ENCODE results near the gene DSCAM. TPM values are rescaled to one million over a fixed set of nuclear protein-coding genes. Genes with fewer than 3 reads are reported as not detected.

Gene DSCAM
- polyA plus RNA-seq, 4 donors, result under 0.01 to 0.22 (median 0.13) TPM; not detected in 1

- Histone ChIP-seq H3K9me3 (ENCODE audit: control insufficient read depth in 2 of 2, insufficient read depth in 1 of 2, low read depth in 1 of 2, low read length in 1 of 2) (no peaks in the 10 kb centered on the region), H3K27me3 (ENCODE audit: control insufficient read depth in 3 of 3, insufficient read depth in 3 of 3, low read length in 3 of 3) (peaks cover 0 to 2% (median 0%) of the 10 kb centered on the region in 3 donors), H3K4me1 (ENCODE audit: control insufficient read depth in 3 of 3, insufficient read depth in 2 of 3, low read depth in 1 of 3, low read length in 2 of 3) (no peaks in the 10 kb centered on the region), H3K27ac (ENCODE audit: low read depth in 1 of 3, low read length in 2 of 3) (no peak overlapping the region), H3K4me3 (ENCODE audit: low read depth in 1 of 3, low read length in 3 of 3) (no peak overlapping the region), H3K36me3 (ENCODE audit: control insufficient read depth in 3 of 3, insufficient read depth in 2 of 3, low read depth in 1 of 3, low read length in 3 of 3) (no peaks in the 10 kb centered on the region)
- no peak for DNase-seq
- no peak for FAIRE-seq
- 65 to 78% (median 75%) methylated on average over 2 of the region's 2 CpGs for WGBS, 3 donors
Measured at GRCh38 chr21:40631211-40631610, 215.7 kb downstream of the DSCAM start.

- Histone ChIP-seq H3K36me3 (ENCODE audit: control insufficient read depth in 3 of 3, insufficient read depth in 2 of 3, low read depth in 1 of 3, low read length in 3 of 3) (no peaks in the 10 kb centered on the region), H3K9me3 (ENCODE audit: control insufficient read depth in 2 of 2, insufficient read depth in 1 of 2, low read depth in 1 of 2, low read length in 1 of 2) (no peaks in the 10 kb centered on the region), H3K4me3 (ENCODE audit: low read depth in 1 of 3, low read length in 3 of 3) (no peak overlapping the region), H3K27me3 (ENCODE audit: control insufficient read depth in 3 of 3, insufficient read depth in 3 of 3, low read length in 3 of 3) (no peaks in the 10 kb centered on the region), H3K4me1 (ENCODE audit: control insufficient read depth in 3 of 3, insufficient read depth in 2 of 3, low read depth in 1 of 3, low read length in 2 of 3) (no peaks in the 10 kb centered on the region), H3K27ac (ENCODE audit: low read depth in 1 of 3, low read length in 2 of 3) (no peak overlapping the region)
- no peak for FAIRE-seq
- WGBS, 3 donors, result 88 to 94% (median 92%) methylated on average over 3 of the region's 3 CpGs
- DNase-seq, result no peak
Measured at GRCh38 chr21:40625991-40626390, 221.0 kb downstream of the DSCAM start.

- no peaks in the 10 kb centered on the region for H3K27me3 ChIP-seq (ENCODE audit: control insufficient read depth in 3 of 3, insufficient read depth in 3 of 3, low read length in 3 of 3)
- no peaks in the 10 kb centered on the region for H3K36me3 ChIP-seq (ENCODE audit: control insufficient read depth in 3 of 3, insufficient read depth in 2 of 3, low read depth in 1 of 3, low read length in 3 of 3)
- no peak overlapping the region for H3K27ac ChIP-seq (ENCODE audit: low read depth in 1 of 3, low read length in 2 of 3)
- H3K4me3 ChIP-seq (ENCODE audit: low read depth in 1 of 3, low read length in 3 of 3), result no peak overlapping the region
- DNase-seq, result no peak
- no peaks in the 10 kb centered on the region for H3K4me1 ChIP-seq (ENCODE audit: control insufficient read depth in 3 of 3, insufficient read depth in 2 of 3, low read depth in 1 of 3, low read length in 2 of 3)
- H3K9me3 ChIP-seq (ENCODE audit: control insufficient read depth in 2 of 2, insufficient read depth in 1 of 2, low read depth in 1 of 2, low read length in 1 of 2), result no peaks in the 10 kb centered on the region
- WGBS, 3 donors, result 30 to 52% (median 44%) methylated on average over 1 of the region's 1 CpG
- no peak for FAIRE-seq
Measured at GRCh38 chr21:40623528-40623927, 223.4 kb downstream of the DSCAM start.

GRCh38 chr21:40622531-40622930 lies 224.4 kb downstream of the DSCAM start:
- H3K27ac ChIP-seq (ENCODE audit: low read depth in 1 of 3, low read length in 2 of 3), result no peak overlapping the region
- FAIRE-seq (no peak), DNase-seq (no peak)
- WGBS, 3 donors, result 47 to 50% (median 49%) methylated on average over 4 of the region's 4 CpGs
- H3K27me3 ChIP-seq (ENCODE audit: control insufficient read depth in 3 of 3, insufficient read depth in 3 of 3, low read length in 3 of 3), result no peaks in the 10 kb centered on the region
- no peaks in the 10 kb centered on the region for H3K4me1 ChIP-seq (ENCODE audit: control insufficient read depth in 3 of 3, insufficient read depth in 2 of 3, low read depth in 1 of 3, low read length in 2 of 3)
- no peaks in the 10 kb centered on the region for H3K9me3 ChIP-seq (ENCODE audit: control insufficient read depth in 2 of 2, insufficient read depth in 1 of 2, low read depth in 1 of 2, low read length in 1 of 2)
- no peak overlapping the region for H3K4me3 ChIP-seq (ENCODE audit: low read depth in 1 of 3, low read length in 3 of 3)
- no peaks in the 10 kb centered on the region for H3K36me3 ChIP-seq (ENCODE audit: control insufficient read depth in 3 of 3, insufficient read depth in 2 of 3, low read depth in 1 of 3, low read length in 3 of 3)

- Histone ChIP-seq H3K9me3 (ENCODE audit: control insufficient read depth in 2 of 2, insufficient read depth in 1 of 2, low read depth in 1 of 2, low read length in 1 of 2) (no peaks in the 10 kb centered on the region), H3K27ac (ENCODE audit: low read depth in 1 of 3, low read length in 2 of 3) (no peak overlapping the region), H3K4me3 (ENCODE audit: low read depth in 1 of 3, low read length in 3 of 3) (no peak overlapping the region), H3K27me3 (ENCODE audit: control insufficient read depth in 3 of 3, insufficient read depth in 3 of 3, low read length in 3 of 3) (no peaks in the 10 kb centered on the region), H3K4me1 (ENCODE audit: control insufficient read depth in 3 of 3, insufficient read depth in 2 of 3, low read depth in 1 of 3, low read length in 2 of 3) (no peaks in the 10 kb centered on the region), H3K36me3 (ENCODE audit: control insufficient read depth in 3 of 3, insufficient read depth in 2 of 3, low read depth in 1 of 3, low read length in 3 of 3) (no peaks in the 10 kb centered on the region)
- FAIRE-seq (no peak), DNase-seq (no peak)
- WGBS, 3 donors, result 56 to 76% (median 73%) methylated on average over 7 of the region's 7 CpGs
Measured at GRCh38 chr21:40620386-40621145, 226.4 kb downstream of the DSCAM start.

GRCh38 chr21:40618191-40618973 lies 228.6 kb downstream of the DSCAM start:
- WGBS, 3 donors, result 82 to 84% (median 82%) methylated on average over 14 of the region's 14 CpGs
- Histone ChIP-seq H3K4me3 (ENCODE audit: low read depth in 1 of 3, low read length in 3 of 3) (no peak overlapping the region), H3K9me3 (ENCODE audit: control insufficient read depth in 2 of 2, insufficient read depth in 1 of 2, low read depth in 1 of 2, low read length in 1 of 2) (no peaks in the 10 kb centered on the region), H3K27ac (ENCODE audit: low read depth in 1 of 3, low read length in 2 of 3) (no peak overlapping the region), H3K27me3 (ENCODE audit: control insufficient read depth in 3 of 3, insufficient read depth in 3 of 3, low read length in 3 of 3) (no peaks in the 10 kb centered on the region), H3K4me1 (ENCODE audit: control insufficient read depth in 3 of 3, insufficient read depth in 2 of 3, low read depth in 1 of 3, low read length in 2 of 3) (no peaks in the 10 kb centered on the region), H3K36me3 (ENCODE audit: control insufficient read depth in 3 of 3, insufficient read depth in 2 of 3, low read depth in 1 of 3, low read length in 3 of 3) (no peaks in the 10 kb centered on the region)
- FAIRE-seq, result no peak
- no peak for DNase-seq

- H3K4me3 ChIP-seq (ENCODE audit: low read depth in 1 of 3, low read length in 3 of 3), result no peak overlapping the region
- H3K36me3 ChIP-seq (ENCODE audit: control insufficient read depth in 3 of 3, insufficient read depth in 2 of 3, low read depth in 1 of 3, low read length in 3 of 3), result no peaks in the 10 kb centered on the region
- H3K4me1 ChIP-seq (ENCODE audit: control insufficient read depth in 3 of 3, insufficient read depth in 2 of 3, low read depth in 1 of 3, low read length in 2 of 3), result no peaks in the 10 kb centered on the region
- WGBS, 3 donors, result 55 to 64% (median 56%) methylated on average over 5 of the region's 5 CpGs
- no peak overlapping the region for H3K27ac ChIP-seq (ENCODE audit: low read depth in 1 of 3, low read length in 2 of 3)
- no peak for DNase-seq
- FAIRE-seq, result no peak
- no peaks in the 10 kb centered on the region for H3K9me3 ChIP-seq (ENCODE audit: control insufficient read depth in 2 of 2, insufficient read depth in 1 of 2, low read depth in 1 of 2, low read length in 1 of 2)
- H3K27me3 ChIP-seq (ENCODE audit: control insufficient read depth in 3 of 3, insufficient read depth in 3 of 3, low read length in 3 of 3), result no peaks in the 10 kb centered on the region
Measured at GRCh38 chr21:40616377-40616704, 230.6 kb downstream of the DSCAM start.

- 51% methylated on average over 9 of the region's 9 CpGs for WGBS, 3 donors
- Histone ChIP-seq H3K4me1 (ENCODE audit: control insufficient read depth in 3 of 3, insufficient read depth in 2 of 3, low read depth in 1 of 3, low read length in 2 of 3) (no peaks in the 10 kb centered on the region), H3K27me3 (ENCODE audit: control insufficient read depth in 3 of 3, insufficient read depth in 3 of 3, low read length in 3 of 3) (no peaks in the 10 kb centered on the region), H3K9me3 (ENCODE audit: control insufficient read depth in 2 of 2, insufficient read depth in 1 of 2, low read depth in 1 of 2, low read length in 1 of 2) (no peaks in the 10 kb centered on the region), H3K36me3 (ENCODE audit: control insufficient read depth in 3 of 3, insufficient read depth in 2 of 3, low read depth in 1 of 3, low read length in 3 of 3) (no peaks in the 10 kb centered on the region), H3K4me3 (ENCODE audit: low read depth in 1 of 3, low read length in 3 of 3) (no peak overlapping the region), H3K27ac (ENCODE audit: low read depth in 1 of 3, low read length in 2 of 3) (no peak overlapping the region)
- DNase-seq, result no peak
- no peak for FAIRE-seq
Measured at GRCh38 chr21:40615505-40616376, 231.2 kb downstream of the DSCAM start.

Measured in small intestine (tissue), 7 donors.